Psoas muscle (tissue), 8 donors: ENCODE results near the gene KCNK3. TPM values are rescaled to one million over a fixed set of nuclear protein-coding genes. Genes with fewer than 3 reads are reported as not detected.

Experiments used
- ATAC-seq, 4 donors: fragments of 200-7000 bp; cut with Tn5 transposase; one replicate each; pipeline ENCODE4 v1.9.1; 2020; ENCODE audit warnings: moderate library complexity in 3 of 4, mild to moderate bottlenecking in 2 of 4
- DNase-seq, 2 donors: peaks; one replicate each; pipeline ENCODE4 v3.0.0-alpha.2; 2020
- H3K27ac ChIP-seq: fragments of 200-600 bp; one replicate; pipeline ENCODE4 v1.8.0; 2022
- H3K27me3 ChIP-seq, 3 donors: fragments of 200-600 bp in 1 of 3; one replicate each; pipeline versions ENCODE4 v1.6.1 to v1.8.0; 2013 to 2022; ENCODE audit warnings: low read length in 2 of 3, mild to moderate bottlenecking in 2 of 3, moderate library complexity in 1 of 3; ENCODE audit not compliant: insufficient read depth in 3 of 3
- H3K36me3 ChIP-seq, 2 donors: fragments of 200-600 bp in 1 of 2; one replicate each; pipeline versions ENCODE4 v1.6.1 to v1.8.0; 2013 to 2022; ENCODE audit warnings: low read depth in 1 of 2, mild to moderate bottlenecking in 1 of 2, moderate library complexity in 1 of 2; ENCODE audit not compliant: insufficient read depth in 1 of 2
- H3K4me1 ChIP-seq: fragments of 200-600 bp; one replicate; pipeline ENCODE4 v1.8.0; 2022
- H3K4me3 ChIP-seq: fragments of 200-600 bp; one replicate; pipeline ENCODE4 v1.8.0; 2022; ENCODE audit warnings: mild to moderate bottlenecking
- H3K9me3 ChIP-seq: fragments of 200-600 bp; one replicate; pipeline ENCODE4 v1.8.0; 2022
- WGBS, 3 donors: extraction: QIAGEN DNeasy Blood & Tissue Kit; methylation state at CpG; one replicate each; pipeline versions ENCODE4 v1.1.6 to v1.1.7; 2013; 5-methylcytosine and 5-hydroxymethylcytosine counted together
- intact Hi-C, 2 donors: fragments of 100-400 bp; cut with DNase I; formaldehyde crosslinking; loops; one replicate each; pipeline versions ENCODE4 v1.11.0 to v1.14.2; 2022
- polyA plus RNA-seq, 3 donors: library from polyadenylated mRNA; stranded (reverse); fragments of 200-250 nt; gene quantifications; one replicate each; pipeline ENCODE4 v1.2.3, GENCODE V29; 2013
- total RNA-seq, 4 donors: library from RNA; stranded (reverse); fragmentation: NEBNext Ultra II Directional in 2 of 4; extraction: Animal tissue kit (Norgen Biotek cat#: 25700) in 2 of 4; gene quantifications; one replicate each; pipeline versions ENCODE4 v1.2.1 to v1.2.4, GENCODE V29; 2021 to 2023
- TF ChIP-seq, protein P1 (sequence below): fragments of 200-600 bp; IDR thresholded peaks from one replicate; pipeline ENCODE4 v1.8.0; 2022; ENCODE audit warnings: antibody characterized with exemption
- donor health status: healthy with polysubstance abuse.
- donor health status: DM: no; HTN: no; CAD: no; lungs with moderate emphysema.
- donor health status: Bipolar disorder and iron deficiency.
- donor health status: healthy.
- donor health status: DM: yes; HTN: yes; CAD: no.
- donor health status: DM: no; HTN: no; CAD: no.
- donor health status: DM: no; HTN: no; CAD: no.
- donor health status: DM: yes; HTN: yes; CAD: no.

Gene KCNK3
- total and polyA plus RNA-seq, 7 donors = 0.06 to 2.3 (median 0.15) TPM

GRCh38 chr2:26650713-26651469, 41.6 kb upstream of the KCNK3 start:
- H3K36me3 ChIP-seq = no peaks in the 10 kb centered on the region
- H3K27ac ChIP-seq = no peak overlapping the region
- H3K4me1 ChIP-seq = no peaks in the 10 kb centered on the region
- DNase-seq (no peak), ATAC-seq (no peak)
- H3K27me3 ChIP-seq = peaks cover 0 to 24% (median 0%) of the 10 kb centered on the region in 3 donors
- TF ChIP-seq, protein P1, sequence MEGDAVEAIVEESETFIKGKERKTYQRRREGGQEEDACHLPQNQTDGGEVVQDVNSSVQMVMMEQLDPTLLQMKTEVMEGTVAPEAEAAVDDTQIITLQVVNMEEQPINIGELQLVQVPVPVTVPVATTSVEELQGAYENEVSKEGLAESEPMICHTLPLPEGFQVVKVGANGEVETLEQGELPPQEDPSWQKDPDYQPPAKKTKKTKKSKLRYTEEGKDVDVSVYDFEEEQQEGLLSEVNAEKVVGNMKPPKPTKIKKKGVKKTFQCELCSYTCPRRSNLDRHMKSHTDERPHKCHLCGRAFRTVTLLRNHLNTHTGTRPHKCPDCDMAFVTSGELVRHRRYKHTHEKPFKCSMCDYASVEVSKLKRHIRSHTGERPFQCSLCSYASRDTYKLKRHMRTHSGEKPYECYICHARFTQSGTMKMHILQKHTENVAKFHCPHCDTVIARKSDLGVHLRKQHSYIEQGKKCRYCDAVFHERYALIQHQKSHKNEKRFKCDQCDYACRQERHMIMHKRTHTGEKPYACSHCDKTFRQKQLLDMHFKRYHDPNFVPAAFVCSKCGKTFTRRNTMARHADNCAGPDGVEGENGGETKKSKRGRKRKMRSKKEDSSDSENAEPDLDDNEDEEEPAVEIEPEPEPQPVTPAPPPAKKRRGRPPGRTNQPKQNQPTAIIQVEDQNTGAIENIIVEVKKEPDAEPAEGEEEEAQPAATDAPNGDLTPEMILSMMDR = no peak
- WGBS, 3 donors = 76 to 84% (median 81%) methylated on average over 12 of the region's 12 CpGs
- intact Hi-C loops = no loop called here
- no peaks in the 10 kb centered on the region for H3K9me3 ChIP-seq
- H3K4me3 ChIP-seq = no peak overlapping the region

DNA sequence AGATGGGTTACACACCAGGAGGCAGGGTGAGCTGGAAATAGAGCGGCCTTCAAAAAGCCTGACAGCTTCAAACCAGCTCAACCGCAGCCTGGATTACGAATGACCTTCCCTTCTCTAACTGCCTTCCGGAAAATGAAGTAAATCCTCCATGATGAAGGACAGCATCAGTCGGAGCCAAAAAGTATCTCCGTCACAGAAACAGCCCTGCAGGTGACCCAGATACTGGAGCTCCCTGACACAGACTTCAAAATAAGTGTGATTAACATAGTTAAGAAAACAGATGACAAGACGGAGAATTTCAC, 41.1 kb upstream of the KCNK3 start:
- TF ChIP-seq, protein P1 = no peak
- 72 to 85% (median 77%) methylated on average over 7 of the region's 7 CpGs for WGBS, 3 donors
- Histone ChIP-seq H3K4me3 (no peak overlapping the region), H3K36me3 (no peaks in the 10 kb centered on the region), H3K9me3 (no peaks in the 10 kb centered on the region), H3K27me3 (peaks cover 0 to 21% (median 0%) of the 10 kb centered on the region in 3 donors), H3K4me1 (no peaks in the 10 kb centered on the region), H3K27ac (no peak overlapping the region)
- intact Hi-C loops = no loop called here
- ATAC-seq (no peak), DNase-seq (no peak)

- ATAC-seq (no peak), DNase-seq (no peak)
- no peaks in the 10 kb centered on the region for H3K9me3 ChIP-seq
- H3K36me3 ChIP-seq = no peaks in the 10 kb centered on the region
- TF ChIP-seq, protein P1 = no peak
- 72 to 78% (median 75%) methylated on average over 7 of the region's 7 CpGs for WGBS, 3 donors
- H3K4me3 ChIP-seq = no peak overlapping the region
- intact Hi-C loops = no loop called here
- peaks cover 0 to 19% (median 0%) of the 10 kb centered on the region in 3 donors for H3K27me3 ChIP-seq
- H3K4me1 ChIP-seq = no peaks in the 10 kb centered on the region
- no peak overlapping the region for H3K27ac ChIP-seq
Observed at GRCh38 chr2:26651799-26652198, 40.7 kb upstream of the KCNK3 start.

- ATAC-seq (peak in 1 of 4 donors; percentile 50), DNase-seq (peak in 1 of 2 donors; percentile 69)
- intact Hi-C loops = no loop called here
- Histone ChIP-seq H3K9me3 (no peaks in the 10 kb centered on the region), H3K4me3 (no peak overlapping the region), H3K27ac (no peak overlapping the region), H3K4me1 (no peaks in the 10 kb centered on the region), H3K27me3 (peaks cover 0 to 19% (median 0%) of the 10 kb centered on the region in 3 donors), H3K36me3 (no peaks in the 10 kb centered on the region)
- whole genome bisulfite sequencing, 3 donors = 48 to 53% (median 49%) methylated on average over 12 of the region's 12 CpGs
- TF ChIP-seq, protein P1 = no peak
Observed at GRCh38 chr2:26652361-26653041, 40.0 kb upstream of the KCNK3 start.
